A549 (cell line): ENCODE results near the gene DAZAP1. TPM values are rescaled to one million over a fixed set of nuclear protein-coding genes. Genes with fewer than 3 reads are reported as not detected.

Source experiments
- ATAC-seq, 2 experiments: fragments of 200-7000 bp in 1 of 2; fragments of >200 bp in 1 of 2; cut with Nextera tagmentation in 1 of 2; cut with Tn5 transposase in 1 of 2; 3 replicates each; pipeline versions ENCODE4 v1.8.0 to v1.9.1; 2018 to 2020; ENCODE audit warnings: mild to moderate bottlenecking in 1 of 2, moderate library complexity in 1 of 2
- CTCF ChIA-PET: fragments of 300-600 bp; sonication (Branson Sonifier 250); formaldehyde crosslinking; extraction: SDS; loops from one replicate; lab custom pipeline; 2021; ENCODE audit warnings: antibody characterized with exemption, inconsistent platforms; lab: Yijun Ruan, JAX
- POLR2A ChIA-PET: fragments of 350-600 bp; formaldehyde crosslinking; extraction: SDS; loops from one replicate; lab custom pipeline; 2021; ENCODE audit warnings: antibody characterized with exemption, inconsistent platforms; lab: Yijun Ruan, JAX
- DNase-seq, 2 experiments: peaks; one replicate each; pipeline versions ENCODE4 v3.0.0 to v3.0.0-alpha.2; 2011 to 2016; ENCODE audit warnings: low read depth in 1 of 2, low spot score in 1 of 2
- FAIRE-seq: peaks from 2 replicates; lab custom pipeline; 2011; peaks lifted over from hg19 to GRCh38; lab: Jason Lieb, UNC
- H3K27ac ChIP-seq, 2 experiments: fragments of >200 bp; sonication (Bioruptor Twin); formaldehyde crosslinking; 3 replicates each; pipeline ENCODE4 v1.5.1; 2016 to 2017
- H3K4me1 ChIP-seq: fragments of >200 bp; sonication (Bioruptor Twin); formaldehyde crosslinking; 3 replicates; pipeline ENCODE4 v1.6.1; 2016
- H3K4me2 ChIP-seq: fragments of >200 bp; sonication (Bioruptor Twin); formaldehyde crosslinking; 3 replicates; pipeline ENCODE4 v1.6.1; 2016
- H3K4me3 ChIP-seq: fragments of >200 bp; sonication (Bioruptor Twin); formaldehyde crosslinking; 3 replicates; pipeline ENCODE4 v1.5.1; 2016
- H3K9me3 ChIP-seq: fragments of >200 bp; sonication (Bioruptor Twin); formaldehyde crosslinking; 3 replicates; pipeline ENCODE4 v1.6.1; 2016
- BHLHE40 ChIP-seq: IDR thresholded peaks from 2 replicates; pipeline ENCODE4 v1.6.1; 2012; ENCODE audit warnings: low read depth, low read length, inconsistent platforms
- CEBPB ChIP-seq, 2 experiments: fragments of >200 bp in 1 of 2; sonication (Bioruptor Twin) in 1 of 2; formaldehyde crosslinking in 1 of 2; IDR thresholded peaks; 2 replicates each; pipeline ENCODE4 v1.6.1; 2012 to 2016
- CHD2 ChIP-seq: fragments of 150-350 bp; IDR thresholded peaks from 2 replicates; pipeline ENCODE4 v1.6.1; 2014; ENCODE audit warnings: low read length; ENCODE audit not compliant: partially characterized antibody
- CTCF ChIP-seq: fragments of >200 bp; sonication (Bioruptor Twin); formaldehyde crosslinking; IDR thresholded peaks from 3 replicates; pipeline ENCODE4 v1.5.1; 2016
- E2F6 ChIP-seq: IDR thresholded peaks from 2 replicates; pipeline ENCODE4 v1.6.1; 2012; ENCODE audit warnings: low read depth, borderline replicate concordance
- EP300 ChIP-seq, 2 experiments: fragments of >200 bp; sonication (Bioruptor Twin); formaldehyde crosslinking; IDR thresholded peaks; 2 replicates in 1 of 2; 3 replicates in 1 of 2; pipeline ENCODE4 v1.6.1; 2016 to 2017
- FOSL2 ChIP-seq, 2 experiments: fragments of 450-650 bp in 1 of 2; fragments of >200 bp in 1 of 2; sonication (Bioruptor Twin) in 1 of 2; formaldehyde crosslinking; IDR thresholded peaks; 2 replicates each; pipeline versions ENCODE4 v1.5.0 to v1.6.1; 2016 to 2020; ENCODE audit warnings: mild to moderate bottlenecking in 1 of 2, moderate library complexity in 1 of 2
- FOXS1 ChIP-seq: fragments of 250-450 bp; sonication (Bioruptor Pico); IDR thresholded peaks from 2 replicates; pipeline ENCODE4 v1.5.0; 2020; ENCODE audit warnings: mild to moderate bottlenecking, moderate library complexity
- HDAC2 ChIP-seq: fragments of 200-600 bp; sonication (generic); IDR thresholded peaks from 2 replicates; pipeline ENCODE4 v1.6.1; 2016
- HEYL ChIP-seq: fragments of 250-450 bp; sonication (Bioruptor Pico); IDR thresholded peaks from 2 replicates; pipeline ENCODE4 v1.8.0; 2021; ENCODE audit warnings: mild to moderate bottlenecking, moderate library complexity
- HOXB5 ChIP-seq: fragments of 250-450 bp; sonication (Bioruptor Pico); IDR thresholded peaks from 2 replicates; pipeline ENCODE4 v1.5.0; 2020; ENCODE audit warnings: mild to moderate bottlenecking, moderate library complexity
- JUN ChIP-seq, 2 experiments: fragments of >200 bp; sonication (Bioruptor Twin); formaldehyde crosslinking; IDR thresholded peaks; 2 replicates in 1 of 2; 3 replicates in 1 of 2; pipeline ENCODE4 v1.6.1; 2016 to 2017
- KDM1A ChIP-seq: fragments of 200-600 bp; sonication (generic); IDR thresholded peaks from 2 replicates; pipeline ENCODE4 v1.6.1; 2016; ENCODE audit warnings: low read depth, mild to moderate bottlenecking
- KDM5A ChIP-seq: fragments of 200-600 bp; sonication (generic); IDR thresholded peaks from 2 replicates; pipeline ENCODE4 v1.6.1; 2016; ENCODE audit warnings: antibody characterized with exemption, mild to moderate bottlenecking
- MYC ChIP-seq: IDR thresholded peaks from 2 replicates; pipeline ENCODE4 v1.6.1; 2012; ENCODE audit warnings: mild to moderate bottlenecking, inconsistent platforms, low read length, improper control_type of control experiment, borderline replicate concordance
- NPAS2 ChIP-seq: fragments of 250-450 bp; sonication (Bioruptor Pico); IDR thresholded peaks from 2 replicates; pipeline ENCODE4 v1.8.0; 2022; ENCODE audit warnings: mild to moderate bottlenecking, moderate library complexity, borderline replicate concordance
- PBX3 ChIP-seq: IDR thresholded peaks from 2 replicates; pipeline ENCODE4 v1.6.1; 2012
- POLR2A ChIP-seq: IDR thresholded peaks from 2 replicates; pipeline ENCODE4 v1.6.1; 2012; ENCODE audit warnings: mild to moderate bottlenecking, low read length
- POLR2AphosphoS2 ChIP-seq: conservative IDR thresholded peaks from 2 replicates; pipeline ENCODE4 v1.6.1; 2012; ENCODE audit warnings: low read length, improper control_type of control experiment, inconsistent platforms
- RARB ChIP-seq: fragments of 250-450 bp; sonication (Bioruptor Pico); IDR thresholded peaks from 2 replicates; pipeline ENCODE4 v1.8.0; 2021; ENCODE audit warnings: mild to moderate bottlenecking, moderate library complexity
- RNF2 ChIP-seq: fragments of 200-600 bp; sonication (generic); IDR thresholded peaks from 2 replicates; pipeline ENCODE4 v1.6.1; 2016; ENCODE audit warnings: low read depth, mild to moderate bottlenecking, antibody characterized with exemption, moderate library complexity, borderline replicate concordance
- TFCP2L1 ChIP-seq: fragments of 250-450 bp; sonication (Bioruptor Pico); IDR thresholded peaks from 2 replicates; pipeline ENCODE4 v1.5.0; 2021; ENCODE audit warnings: mild to moderate bottlenecking
- TP53 ChIP-seq: fragments of 250-450 bp; sonication (Bioruptor Pico); IDR thresholded peaks from 2 replicates; pipeline ENCODE4 v1.5.0; 2021; ENCODE audit warnings: mild to moderate bottlenecking, moderate library complexity
- ZC3H11A ChIP-seq: fragments of 450-650 bp; IDR thresholded peaks from 2 replicates; pipeline ENCODE4 v1.6.1; 2014; ENCODE audit warnings: antibody characterized with exemption, mild to moderate bottlenecking
- ZSCAN20 ChIP-seq: fragments of 250-450 bp; sonication (Bioruptor Pico); IDR thresholded peaks from 2 replicates; pipeline ENCODE4 v1.8.0; 2022; ENCODE audit warnings: mild to moderate bottlenecking, moderate library complexity
- WGBS: methylation state at CpG from one replicate; pipeline ENCODE4 v1.1.6; 2017; ENCODE audit errors: missing lambda C conversion rate; 5-methylcytosine and 5-hydroxymethylcytosine counted together
- polyA plus RNA-seq, 4 experiments: library from polyadenylated mRNA; depleted of rRNA in 3 of 4; stranded (reverse); fragments of >200 nt; fragmentation: RNase III in 1 of 4; extraction: RNeasy Plus Mini Kit Qiagen cat#74134 plus additional on column Dnase treatment in 1 of 4; gene quantifications; 2 replicates in 3 of 4; 3 replicates in 1 of 4; pipeline ENCODE4 v1.2.3, GENCODE V29; 2011 to 2017
- TF ChIP-seq, protein P1 (sequence below): fragments of 450-650 bp; IDR thresholded peaks from 2 replicates; pipeline ENCODE4 v1.6.1; 2014; ENCODE audit warnings: antibody characterized with exemption
- TF ChIP-seq, protein P2 (sequence below): fragments of 200-600 bp; sonication (generic); IDR thresholded peaks from 2 replicates; pipeline ENCODE4 v1.6.1; 2016; ENCODE audit warnings: antibody characterized with exemption, mild to moderate bottlenecking, moderate library complexity

DAZAP1 gene
- polyA plus RNA-seq, 2 of the 4 experiments (the other 2 are of a cell fraction): 58.9 to 86.3 TPM

- FAIRE-seq (no peak), DNase-seq (no peak), ATAC-seq (no peak)
- TF ChIP-seq EP300 (IDR thresholded peaks at IDR 0.05) (no peak), CTCF (no peak), ZSCAN20 (CRISPR knock-in tag) (no peak), TP53 (no peak), FOXS1 (CRISPR knock-in tag) (no peak), JUN (IDR thresholded peaks at IDR 0.05) (no peak), FOSL2 (IDR thresholded peaks at IDR 0.05) (no peak), FOSL2 (CRISPR knock-in tag; IDR thresholded peaks at IDR 0.05) (no peak), TFCP2L1 (CRISPR knock-in tag) (no peak), CEBPB (IDR thresholded peaks at IDR 0.05) (no peak), HOXB5 (CRISPR knock-in tag) (no peak), POLR2AphosphoS2 (no peak), NPAS2 (CRISPR knock-in tag) (no peak), POLR2A (no peak)
- TF ChIP-seq, protein P1, sequence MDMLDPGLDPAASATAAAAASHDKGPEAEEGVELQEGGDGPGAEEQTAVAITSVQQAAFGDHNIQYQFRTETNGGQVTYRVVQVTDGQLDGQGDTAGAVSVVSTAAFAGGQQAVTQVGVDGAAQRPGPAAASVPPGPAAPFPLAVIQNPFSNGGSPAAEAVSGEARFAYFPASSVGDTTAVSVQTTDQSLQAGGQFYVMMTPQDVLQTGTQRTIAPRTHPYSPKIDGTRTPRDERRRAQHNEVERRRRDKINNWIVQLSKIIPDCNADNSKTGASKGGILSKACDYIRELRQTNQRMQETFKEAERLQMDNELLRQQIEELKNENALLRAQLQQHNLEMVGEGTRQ: no peak
- Histone ChIP-seq H3K9me3 (no peaks in the 10 kb centered on the region), H3K27ac (no peak overlapping the region), H3K4me3 (no peak overlapping the region), H3K4me1 (peaks cover 4% of the 10 kb centered on the region; the same call in 1 of the 3 replicates), H3K4me2 (no peak overlapping the region)
- ChIA-PET CTCF (no interaction called here), POLR2A (no interaction called here)
- WGBS: 80% methylated on average over 12 of the region's 12 CpGs
These were observed 27.4 kb upstream of the DAZAP1 start for GRCh38 chr19:1379961-1380489.

DNA sequence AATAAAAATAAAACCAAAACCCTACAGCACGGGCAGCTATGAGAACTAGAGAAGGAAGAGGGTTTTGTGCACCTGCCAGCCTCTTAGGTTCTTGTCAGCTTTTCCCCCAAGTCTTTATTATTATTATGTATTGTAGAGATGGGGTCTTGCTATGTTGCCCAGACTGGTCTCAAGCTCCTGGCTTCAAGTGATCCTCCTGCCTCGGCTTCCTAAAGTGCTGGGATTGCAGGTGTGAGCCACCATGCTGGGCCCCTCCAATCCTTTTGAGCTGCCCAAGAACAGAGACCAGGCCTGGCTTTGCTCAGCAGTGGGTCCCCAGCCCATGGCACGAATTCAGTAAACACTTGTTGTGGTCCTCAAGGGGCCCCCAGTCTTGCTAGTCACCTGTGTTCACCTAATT, 25.1 kb upstream of the DAZAP1 start:
- Histone ChIP-seq H3K9me3 (no peaks in the 10 kb centered on the region), H3K4me3 (no peak overlapping the region), H3K4me2 (no peak overlapping the region), H3K4me1 (peaks cover 4% of the 10 kb centered on the region; the same call in 1 of the 3 replicates), H3K27ac (no peak overlapping the region)
- POLR2A ChIA-PET: interaction anchor here (1.2 to 2.1 kb wide), 2 partner anchors 107 to 113 kb away, joined by 4 to 10 read pairs; partner anchors contain the start of gene CIRBP
- 81% methylated on average over 3 of the region's 3 CpGs for WGBS
- DNase-seq: no peak
- ATAC-seq: no peak
- FAIRE-seq: no peak
- CTCF ChIA-PET: interaction anchor here (1.0 to 2.4 kb wide), 8 partner anchors 9 to 138 kb away, joined by 3 to 15 read pairs (median 4); no protein-coding TSS in a partner anchor
- TF ChIP-seq BHLHE40 (no peak), HOXB5 (CRISPR knock-in tag) (no peak), MYC (no peak), CHD2 (no peak), CTCF (no peak), TP53 (no peak), KDM1A (no peak), ZC3H11A (no peak), RNF2 (no peak), RARB (CRISPR knock-in tag) (no peak), E2F6 (no peak), HDAC2 (no peak), KDM5A (no peak), JUN (IDR thresholded peaks at IDR 0.05) (no peak), HEYL (CRISPR knock-in tag) (no peak), PBX3 (no peak)
- TF ChIP-seq, protein P2, sequence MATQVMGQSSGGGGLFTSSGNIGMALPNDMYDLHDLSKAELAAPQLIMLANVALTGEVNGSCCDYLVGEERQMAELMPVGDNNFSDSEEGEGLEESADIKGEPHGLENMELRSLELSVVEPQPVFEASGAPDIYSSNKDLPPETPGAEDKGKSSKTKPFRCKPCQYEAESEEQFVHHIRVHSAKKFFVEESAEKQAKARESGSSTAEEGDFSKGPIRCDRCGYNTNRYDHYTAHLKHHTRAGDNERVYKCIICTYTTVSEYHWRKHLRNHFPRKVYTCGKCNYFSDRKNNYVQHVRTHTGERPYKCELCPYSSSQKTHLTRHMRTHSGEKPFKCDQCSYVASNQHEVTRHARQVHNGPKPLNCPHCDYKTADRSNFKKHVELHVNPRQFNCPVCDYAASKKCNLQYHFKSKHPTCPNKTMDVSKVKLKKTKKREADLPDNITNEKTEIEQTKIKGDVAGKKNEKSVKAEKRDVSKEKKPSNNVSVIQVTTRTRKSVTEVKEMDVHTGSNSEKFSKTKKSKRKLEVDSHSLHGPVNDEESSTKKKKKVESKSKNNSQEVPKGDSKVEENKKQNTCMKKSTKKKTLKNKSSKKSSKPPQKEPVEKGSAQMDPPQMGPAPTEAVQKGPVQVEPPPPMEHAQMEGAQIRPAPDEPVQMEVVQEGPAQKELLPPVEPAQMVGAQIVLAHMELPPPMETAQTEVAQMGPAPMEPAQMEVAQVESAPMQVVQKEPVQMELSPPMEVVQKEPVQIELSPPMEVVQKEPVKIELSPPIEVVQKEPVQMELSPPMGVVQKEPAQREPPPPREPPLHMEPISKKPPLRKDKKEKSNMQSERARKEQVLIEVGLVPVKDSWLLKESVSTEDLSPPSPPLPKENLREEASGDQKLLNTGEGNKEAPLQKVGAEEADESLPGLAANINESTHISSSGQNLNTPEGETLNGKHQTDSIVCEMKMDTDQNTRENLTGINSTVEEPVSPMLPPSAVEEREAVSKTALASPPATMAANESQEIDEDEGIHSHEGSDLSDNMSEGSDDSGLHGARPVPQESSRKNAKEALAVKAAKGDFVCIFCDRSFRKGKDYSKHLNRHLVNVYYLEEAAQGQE: no peak
